ENCODE data around the gene WIPF2.

DNA sequence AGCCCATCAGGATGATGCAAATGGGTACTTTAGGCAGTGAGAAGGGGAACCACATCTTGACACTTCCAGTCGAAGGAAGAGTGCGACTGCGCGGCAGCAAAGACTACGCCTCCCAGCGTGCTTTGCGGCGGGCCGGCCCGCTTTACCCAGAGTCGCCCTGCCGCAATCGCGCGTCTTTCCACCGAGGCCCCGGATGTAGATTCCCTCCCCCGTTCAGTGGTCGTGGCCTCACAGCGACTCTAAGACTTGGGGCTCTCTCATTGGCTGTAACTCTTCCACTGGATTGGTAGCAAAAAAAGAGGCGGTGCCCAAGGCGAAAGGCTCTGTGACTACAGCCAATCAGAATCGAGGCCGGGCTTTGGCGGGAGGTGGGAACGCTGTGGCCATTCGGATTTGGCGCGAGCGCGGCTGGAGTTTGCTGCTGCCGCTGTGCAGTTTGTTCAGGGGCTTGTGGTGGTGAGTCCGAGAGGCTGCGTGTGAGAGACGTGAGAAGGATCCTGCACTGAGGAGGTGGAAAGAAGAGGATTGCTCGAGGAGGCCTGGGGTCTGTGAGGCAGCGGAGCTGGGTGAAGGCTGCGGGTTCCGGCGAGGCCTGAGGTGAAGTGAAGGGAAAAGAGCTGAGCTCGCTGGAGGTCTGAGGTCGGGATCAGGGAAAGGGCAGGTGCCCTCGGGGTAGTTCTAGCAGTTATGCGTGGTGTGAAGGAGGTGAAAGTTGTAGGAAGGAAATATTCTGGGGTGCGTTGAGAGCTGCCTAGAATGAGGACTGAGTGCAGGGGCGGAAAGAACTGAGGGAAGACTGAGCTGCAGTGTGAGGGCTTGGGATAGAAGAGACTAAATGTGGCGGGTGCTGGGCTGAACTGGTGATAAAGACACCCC is 68.6 kb downstream of the WIPF2 start, which contains the start of gene CDC6:
- TF ChIP-seq, protein P1, sequence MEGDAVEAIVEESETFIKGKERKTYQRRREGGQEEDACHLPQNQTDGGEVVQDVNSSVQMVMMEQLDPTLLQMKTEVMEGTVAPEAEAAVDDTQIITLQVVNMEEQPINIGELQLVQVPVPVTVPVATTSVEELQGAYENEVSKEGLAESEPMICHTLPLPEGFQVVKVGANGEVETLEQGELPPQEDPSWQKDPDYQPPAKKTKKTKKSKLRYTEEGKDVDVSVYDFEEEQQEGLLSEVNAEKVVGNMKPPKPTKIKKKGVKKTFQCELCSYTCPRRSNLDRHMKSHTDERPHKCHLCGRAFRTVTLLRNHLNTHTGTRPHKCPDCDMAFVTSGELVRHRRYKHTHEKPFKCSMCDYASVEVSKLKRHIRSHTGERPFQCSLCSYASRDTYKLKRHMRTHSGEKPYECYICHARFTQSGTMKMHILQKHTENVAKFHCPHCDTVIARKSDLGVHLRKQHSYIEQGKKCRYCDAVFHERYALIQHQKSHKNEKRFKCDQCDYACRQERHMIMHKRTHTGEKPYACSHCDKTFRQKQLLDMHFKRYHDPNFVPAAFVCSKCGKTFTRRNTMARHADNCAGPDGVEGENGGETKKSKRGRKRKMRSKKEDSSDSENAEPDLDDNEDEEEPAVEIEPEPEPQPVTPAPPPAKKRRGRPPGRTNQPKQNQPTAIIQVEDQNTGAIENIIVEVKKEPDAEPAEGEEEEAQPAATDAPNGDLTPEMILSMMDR (conservative IDR thresholded peaks at IDR 0.05; ENCODE audit: low read depth, low read length), result no peak
- TF ChIP-seq EZH2 (IDR thresholded peaks at IDR 0.05; ENCODE audit: low read length, unreplicated experiment), result no peak
- TF ChIP-seq EZH2phosphoT487 (IDR thresholded peaks at IDR 0.05; ENCODE audit: borderline replicate concordance, low read length), result no peak
